PC-3 (cell line): Measurements from ENCODE around the gene ATXN7L1. TPM values are rescaled to one million over a fixed set of nuclear protein-coding genes. Genes with fewer than 3 reads are reported as not detected.

Experiments used
- ATAC-seq: fragments of 200-7000 bp; cut with Tn5 transposase; 2 replicates; pipeline ENCODE4 v1.9.1; 2020; ENCODE audit warnings: mild to moderate bottlenecking, moderate library complexity
- BruUV-seq: library from RNA; stranded (reverse); fragments of 400-500 nt; replicated peaks from 2 replicates; lab custom pipeline; 2021; lab: Mats Ljungman, UMichigan
- CTCF ChIA-PET: fragments of 300-600 bp; sonication (Branson Sonifier 250); formaldehyde crosslinking; loops from one replicate; lab custom pipeline; 2022; ENCODE audit warnings: antibody characterized with exemption; lab: Charles Lee
- POLR2A ChIA-PET: fragments of 300-600 bp; sonication (Branson Sonifier 250); formaldehyde crosslinking; loops from one replicate; lab custom pipeline; 2022; ENCODE audit warnings: antibody characterized with exemption; ENCODE audit not compliant: unreplicated experiment; lab: Charles Lee
- DNase-seq: peaks from one replicate; pipeline ENCODE4 v3.0.0-alpha.2; 2015
- H2AFZ ChIP-seq: fragments of 300-600 bp; sonication (generic); 2 replicates; pipeline ENCODE4 v1.6.0; 2016; ENCODE audit warnings: antibody characterized with exemption, low read length
- H3F3A ChIP-seq: fragments of 300-600 bp; sonication (generic); one replicate; pipeline ENCODE4 v1.6.0; 2017; ENCODE audit warnings: antibody characterized with exemption, low read length, control low read depth, mild to moderate bottlenecking; ENCODE audit not compliant: unreplicated experiment
- H3K27ac ChIP-seq: fragments of 300-600 bp; sonication (generic); 2 replicates; pipeline ENCODE4 v1.5.1; 2016; ENCODE audit warnings: mild to moderate bottlenecking, low read length
- H3K27me3 ChIP-seq: fragments of 300-600 bp; sonication (generic); 2 replicates; pipeline ENCODE4 v1.6.1; 2016; ENCODE audit warnings: low read length, mixed read lengths
- H3K36me3 ChIP-seq: fragments of 300-600 bp; sonication (generic); 2 replicates; pipeline ENCODE4 v1.6.1; 2016; ENCODE audit warnings: low read depth, mixed run types, low read length, mixed read lengths
- H3K4me1 ChIP-seq: fragments of 300-600 bp; sonication (generic); 2 replicates; pipeline ENCODE4 v1.5.1; 2016; ENCODE audit warnings: low read length; ENCODE audit not compliant: insufficient read depth
- H3K4me2 ChIP-seq: fragments of 300-600 bp; sonication (generic); 2 replicates; pipeline ENCODE4 v1.6.0; 2016; ENCODE audit warnings: low read length
- H3K4me3 ChIP-seq: fragments of 300-600 bp; sonication (generic); 2 replicates; pipeline ENCODE4 v1.5.1; 2016; ENCODE audit warnings: mild to moderate bottlenecking, low read length, mixed read lengths
- H3K79me2 ChIP-seq: fragments of 300-600 bp; sonication (generic); 2 replicates; pipeline ENCODE4 v1.6.1; 2017; ENCODE audit warnings: low read length, mixed read lengths
- H3K9ac ChIP-seq: fragments of 300-600 bp; sonication (generic); 2 replicates; pipeline ENCODE4 v1.6.0; 2016; ENCODE audit warnings: mild to moderate bottlenecking, low read length
- H3K9me2 ChIP-seq: fragments of 300-600 bp; sonication (generic); replicated peaks from 2 replicates; pipeline ENCODE4 v1.6.1; 2016; ENCODE audit warnings: mixed run types, low read length, mixed read lengths
- H3K9me3 ChIP-seq: fragments of 300-600 bp; sonication (generic); 2 replicates; pipeline ENCODE4 v1.6.1; 2016; ENCODE audit warnings: low read length, mixed read lengths
- H4K20me1 ChIP-seq: fragments of 300-600 bp; sonication (generic); 2 replicates; pipeline ENCODE4 v1.6.1; 2016; ENCODE audit warnings: low read length, mixed read lengths
- EZH2 ChIP-seq: fragments of 300-600 bp; sonication (generic); IDR thresholded peaks from one replicate; pipeline ENCODE4 v1.6.1; 2017; ENCODE audit warnings: antibody characterized with exemption, mild to moderate bottlenecking, low read length; ENCODE audit not compliant: unreplicated experiment
- EZH2phosphoT487 ChIP-seq: fragments of 300-600 bp; sonication (generic); IDR thresholded peaks from 2 replicates; pipeline ENCODE4 v1.6.1; 2018; ENCODE audit warnings: mild to moderate bottlenecking, antibody characterized with exemption, low read length, borderline replicate concordance
- intact Hi-C: fragments of 100-400 bp; cut with micrococcal nuclease; formaldehyde crosslinking; loops from 2 replicates; pipeline ENCODE4 v1.9.0; 2023
- total RNA-seq: library from RNA; depleted of rRNA; stranded (reverse); fragments of >200 nt; gene quantifications from 2 replicates; pipeline ENCODE4 v1.2.3, GENCODE V29; 2014
- TF ChIP-seq, protein P1 (sequence below): fragments of 300-600 bp; sonication (generic); conservative IDR thresholded peaks from 2 replicates; pipeline ENCODE4 v1.5.1; 2017; ENCODE audit warnings: antibody characterized with exemption, low read depth, mild to moderate bottlenecking, low read length

ATXN7L1 gene
- total RNA-seq, 1 experiment from 2014 or later = 16.0 TPM

DNA sequence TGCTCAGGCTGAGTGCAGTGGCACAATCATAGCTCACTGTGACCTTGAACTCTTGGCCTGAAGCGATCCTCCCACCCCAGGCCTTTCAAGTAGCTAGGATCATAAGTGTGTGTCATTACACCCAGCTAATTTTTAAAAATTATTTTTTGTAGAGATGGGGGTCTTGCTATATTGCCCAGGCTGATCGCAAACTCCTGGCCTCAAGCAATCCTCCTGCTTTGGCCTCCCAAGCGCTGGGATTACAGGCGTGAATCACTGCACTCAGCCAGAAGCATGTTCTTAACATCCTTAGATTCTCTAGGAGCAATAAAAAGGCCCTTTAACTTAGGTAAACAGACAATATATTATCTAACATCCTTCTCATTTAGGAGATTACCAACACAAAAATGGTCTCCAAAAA, 256.8 kb downstream of the ATXN7L1 start:
- CTCF ChIA-PET = no interaction called here
- TF ChIP-seq EZH2 (no peak), EZH2phosphoT487 (no peak)
- TF ChIP-seq, protein P1, sequence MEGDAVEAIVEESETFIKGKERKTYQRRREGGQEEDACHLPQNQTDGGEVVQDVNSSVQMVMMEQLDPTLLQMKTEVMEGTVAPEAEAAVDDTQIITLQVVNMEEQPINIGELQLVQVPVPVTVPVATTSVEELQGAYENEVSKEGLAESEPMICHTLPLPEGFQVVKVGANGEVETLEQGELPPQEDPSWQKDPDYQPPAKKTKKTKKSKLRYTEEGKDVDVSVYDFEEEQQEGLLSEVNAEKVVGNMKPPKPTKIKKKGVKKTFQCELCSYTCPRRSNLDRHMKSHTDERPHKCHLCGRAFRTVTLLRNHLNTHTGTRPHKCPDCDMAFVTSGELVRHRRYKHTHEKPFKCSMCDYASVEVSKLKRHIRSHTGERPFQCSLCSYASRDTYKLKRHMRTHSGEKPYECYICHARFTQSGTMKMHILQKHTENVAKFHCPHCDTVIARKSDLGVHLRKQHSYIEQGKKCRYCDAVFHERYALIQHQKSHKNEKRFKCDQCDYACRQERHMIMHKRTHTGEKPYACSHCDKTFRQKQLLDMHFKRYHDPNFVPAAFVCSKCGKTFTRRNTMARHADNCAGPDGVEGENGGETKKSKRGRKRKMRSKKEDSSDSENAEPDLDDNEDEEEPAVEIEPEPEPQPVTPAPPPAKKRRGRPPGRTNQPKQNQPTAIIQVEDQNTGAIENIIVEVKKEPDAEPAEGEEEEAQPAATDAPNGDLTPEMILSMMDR = no peak
- H3K27me3 ChIP-seq = no peaks in the 10 kb centered on the region

DNA sequence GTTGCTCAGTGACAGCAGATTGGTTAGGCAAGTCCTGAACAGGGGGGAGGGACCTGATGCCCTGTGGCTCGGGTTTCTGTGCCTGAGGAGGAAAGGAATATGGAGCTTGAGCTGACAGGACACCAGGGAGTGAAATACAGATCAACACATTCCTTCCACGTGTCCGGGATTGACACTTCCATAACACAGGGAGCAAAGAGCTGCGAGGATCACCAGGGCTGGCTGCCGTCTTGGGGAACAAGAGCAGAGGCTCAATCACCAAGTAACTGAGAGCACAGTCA, 258.4 kb downstream of the ATXN7L1 start:
- Histone ChIP-seq H3K9me2 (no peaks in the 10 kb centered on the region), H4K20me1 (no peaks in the 10 kb centered on the region), H3K36me3 (no peaks in the 10 kb centered on the region; the same call in 1 of the 2 replicates), H3K9me3 (no peaks in the 10 kb centered on the region), H3K4me3 (no peak overlapping the region), H3K79me2 (no peaks in the 10 kb centered on the region), H3K27me3 (no peaks in the 10 kb centered on the region), H3K9ac (no peak overlapping the region), H3K27ac (no peak overlapping the region), H3F3A (no peaks in the 10 kb centered on the region), H3K4me2 (no peak overlapping the region), H2AFZ (no peak overlapping the region), H3K4me1 (no peaks in the 10 kb centered on the region)
- ChIA-PET POLR2A (no interaction called here), CTCF (interaction anchor here (0.7 kb wide), 1 partner anchor 185 kb away, joined by 3 read pairs; no protein-coding TSS in a partner anchor)
- no TSS peak for BruUV-seq
- ATAC-seq (no peak), DNase-seq (no peak)
- intact Hi-C loops = no loop called here
- TF ChIP-seq, protein P1 = no peak
- no peak for TF ChIP-seq EZH2

More for the DNA sequence above, 256.8 kb downstream of the ATXN7L1 start:
- H4K20me1 ChIP-seq = no peaks in the 10 kb centered on the region
- DNase-seq (no peak), ATAC-seq (no peak)
- H3K79me2 ChIP-seq = no peaks in the 10 kb centered on the region
- H2AFZ ChIP-seq = no peak overlapping the region
- intact Hi-C loops = no loop called here
- H3K9ac ChIP-seq = no peak overlapping the region
- no peaks in the 10 kb centered on the region for H3F3A ChIP-seq
- H3K4me3 ChIP-seq = no peak overlapping the region
- no peaks in the 10 kb centered on the region for H3K9me3 ChIP-seq
- no peak overlapping the region for H3K4me2 ChIP-seq
- no peaks in the 10 kb centered on the region for H3K36me3 ChIP-seq
- no TSS peak for BruUV-seq
- H3K4me1 ChIP-seq = no peaks in the 10 kb centered on the region
- H3K9me2 ChIP-seq = no peaks in the 10 kb centered on the region
- H3K27ac ChIP-seq = no peak overlapping the region
- POLR2A ChIA-PET = no interaction called here

DNA sequence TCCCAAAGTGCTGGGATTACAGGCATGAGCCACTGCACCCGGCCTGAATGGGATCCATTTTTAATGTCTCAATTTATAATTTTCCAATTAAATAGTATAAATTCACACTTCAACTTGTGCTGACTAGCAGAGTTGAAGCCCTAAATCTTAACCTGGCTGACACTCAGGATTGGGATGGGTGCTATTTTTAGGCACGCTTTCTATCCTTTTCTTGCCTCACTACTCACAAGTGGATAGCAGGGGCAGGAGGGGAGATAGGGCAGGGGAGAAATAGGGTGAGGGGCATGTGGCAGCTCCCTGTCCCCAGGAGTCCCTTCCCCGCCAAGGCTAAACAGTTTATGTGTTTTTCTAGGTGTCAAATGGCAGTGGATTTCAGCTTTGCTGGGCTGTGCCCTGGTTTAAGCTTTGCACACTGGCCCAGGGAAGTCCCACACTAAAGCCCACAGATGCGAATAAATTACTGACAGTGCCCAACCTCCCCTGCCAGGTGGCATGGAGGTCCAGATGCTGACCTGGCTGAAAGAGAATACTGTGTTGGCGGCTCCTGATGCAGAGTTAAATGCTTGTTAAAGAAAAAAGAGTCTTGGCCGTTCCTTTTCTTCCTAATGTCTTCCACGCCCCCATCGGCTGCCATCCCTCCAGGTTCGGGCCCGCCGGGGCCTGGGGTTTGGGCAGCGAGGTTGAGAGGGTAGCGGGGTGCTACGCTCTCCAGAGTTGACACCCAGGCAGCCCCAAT, 259.0 kb downstream of the ATXN7L1 start:
- TF ChIP-seq, protein P1 = no peak
- TF ChIP-seq EZH2 (no peak), EZH2phosphoT487 (no peak)
- DNase-seq (no peak), ATAC-seq (no peak)
- Histone ChIP-seq H3K79me2 (no peaks in the 10 kb centered on the region), H3K4me2 (no peak overlapping the region), H3F3A (no peaks in the 10 kb centered on the region), H3K9me2 (no peaks in the 10 kb centered on the region), H2AFZ (no peak overlapping the region), H3K4me3 (no peak overlapping the region), H3K27me3 (no peaks in the 10 kb centered on the region), H3K36me3 (no peaks in the 10 kb centered on the region; the same call in 1 of the 2 replicates), H4K20me1 (no peaks in the 10 kb centered on the region), H3K4me1 (no peaks in the 10 kb centered on the region), H3K9me3 (no peaks in the 10 kb centered on the region), H3K27ac (no peak overlapping the region), H3K9ac (no peak overlapping the region)
- intact Hi-C loops = no loop called here
- CTCF ChIA-PET = no interaction called here
- POLR2A ChIA-PET = no interaction called here
- BruUV-seq = no TSS peak
